A549 (cell line): ENCODE data around the gene HK1. TPM values are rescaled to one million over a fixed set of nuclear protein-coding genes. Genes with fewer than 3 reads are reported as not detected.
A peak's percentile ranks its signal among the peaks of the same experiment; 100 is the strongest.

Experiments used
- ATAC-seq, 2 experiments: fragments of 200-7000 bp in 1 of 2; fragments of >200 bp in 1 of 2; cut with Nextera tagmentation in 1 of 2; cut with Tn5 transposase in 1 of 2; 3 replicates each; pipeline versions ENCODE4 v1.8.0 to v1.9.1; 2018 to 2020; ENCODE audit warnings: mild to moderate bottlenecking in 1 of 2, moderate library complexity in 1 of 2
- CTCF ChIA-PET: fragments of 300-600 bp; sonication (Branson Sonifier 250); formaldehyde crosslinking; extraction: SDS; loops from one replicate; lab custom pipeline; 2021; ENCODE audit warnings: antibody characterized with exemption, inconsistent platforms; lab: Yijun Ruan, JAX
- POLR2A ChIA-PET: fragments of 350-600 bp; formaldehyde crosslinking; extraction: SDS; loops from one replicate; lab custom pipeline; 2021; ENCODE audit warnings: antibody characterized with exemption, inconsistent platforms; lab: Yijun Ruan, JAX
- DNase-seq, 2 experiments: peaks; one replicate each; pipeline versions ENCODE4 v3.0.0 to v3.0.0-alpha.2; 2011 to 2016; ENCODE audit warnings: low read depth in 1 of 2, low spot score in 1 of 2
- FAIRE-seq: peaks from 2 replicates; lab custom pipeline; 2011; peaks lifted over from hg19 to GRCh38; lab: Jason Lieb, UNC
- H3K27ac ChIP-seq, 2 experiments: fragments of >200 bp; sonication (Bioruptor Twin); formaldehyde crosslinking; 3 replicates each; pipeline ENCODE4 v1.5.1; 2016 to 2017
- H3K4me1 ChIP-seq: fragments of >200 bp; sonication (Bioruptor Twin); formaldehyde crosslinking; 3 replicates; pipeline ENCODE4 v1.6.1; 2016
- H3K4me2 ChIP-seq: fragments of >200 bp; sonication (Bioruptor Twin); formaldehyde crosslinking; 3 replicates; pipeline ENCODE4 v1.6.1; 2016
- H3K4me3 ChIP-seq: fragments of >200 bp; sonication (Bioruptor Twin); formaldehyde crosslinking; 3 replicates; pipeline ENCODE4 v1.5.1; 2016
- H3K9me3 ChIP-seq: fragments of >200 bp; sonication (Bioruptor Twin); formaldehyde crosslinking; 3 replicates; pipeline ENCODE4 v1.6.1; 2016
- BCL3 ChIP-seq: fragments of >200 bp; sonication (Bioruptor Twin); formaldehyde crosslinking; IDR thresholded peaks from 3 replicates; pipeline ENCODE4 v1.6.1; 2016
- EHMT2 ChIP-seq: fragments of 200-600 bp; sonication (generic); IDR thresholded peaks from 2 replicates; pipeline ENCODE4 v1.6.1; 2016; ENCODE audit warnings: antibody characterized with exemption, low read depth, mild to moderate bottlenecking, moderate library complexity
- ESRRA ChIP-seq: fragments of 150-350 bp; IDR thresholded peaks from 2 replicates; pipeline ENCODE4 v1.6.1; 2014; ENCODE audit warnings: mild to moderate bottlenecking, low read length, borderline replicate concordance
- GATA3 ChIP-seq: IDR thresholded peaks from 2 replicates; pipeline ENCODE4 v1.6.1; 2012; ENCODE audit warnings: borderline replicate concordance
- HOXB13 ChIP-seq: fragments of 250-450 bp; sonication (Bioruptor Pico); IDR thresholded peaks from 2 replicates; pipeline ENCODE4 v1.5.0; 2020; ENCODE audit warnings: low read depth, mild to moderate bottlenecking, moderate library complexity
- JUN ChIP-seq, 2 experiments: fragments of >200 bp; sonication (Bioruptor Twin); formaldehyde crosslinking; IDR thresholded peaks; 2 replicates in 1 of 2; 3 replicates in 1 of 2; pipeline ENCODE4 v1.6.1; 2016 to 2017
- MAX ChIP-seq: IDR thresholded peaks from 2 replicates; pipeline ENCODE4 v1.6.1; 2012
- RAD21 ChIP-seq, 2 experiments: fragments of >200 bp in 1 of 2; sonication (Bioruptor Twin) in 1 of 2; formaldehyde crosslinking in 1 of 2; IDR thresholded peaks in 1 of 2; conservative IDR thresholded peaks in 1 of 2; 2 replicates in 1 of 2; 3 replicates in 1 of 2; pipeline ENCODE4 v1.6.1; 2012 to 2018; ENCODE audit warnings: inconsistent platforms in 1 of 2
- REST ChIP-seq: fragments of 200-600 bp; sonication (generic); IDR thresholded peaks from 2 replicates; pipeline ENCODE4 v1.6.1; 2016; ENCODE audit warnings: antibody characterized with exemption, mild to moderate bottlenecking, moderate library complexity
- RNF2 ChIP-seq: fragments of 200-600 bp; sonication (generic); IDR thresholded peaks from 2 replicates; pipeline ENCODE4 v1.6.1; 2016; ENCODE audit warnings: low read depth, mild to moderate bottlenecking, antibody characterized with exemption, moderate library complexity, borderline replicate concordance
- USF2 ChIP-seq: fragments of 450-650 bp; IDR thresholded peaks from 2 replicates; pipeline ENCODE4 v1.6.1; 2014; ENCODE audit warnings: antibody characterized with exemption
- ZC3H11A ChIP-seq: fragments of 450-650 bp; IDR thresholded peaks from 2 replicates; pipeline ENCODE4 v1.6.1; 2014; ENCODE audit warnings: antibody characterized with exemption, mild to moderate bottlenecking
- WGBS: methylation state at CpG from one replicate; pipeline ENCODE4 v1.1.6; 2017; ENCODE audit errors: missing lambda C conversion rate; 5-methylcytosine and 5-hydroxymethylcytosine counted together
- polyA plus RNA-seq, 4 experiments: library from polyadenylated mRNA; depleted of rRNA in 3 of 4; stranded (reverse); fragments of >200 nt; fragmentation: RNase III in 1 of 4; extraction: RNeasy Plus Mini Kit Qiagen cat#74134 plus additional on column Dnase treatment in 1 of 4; gene quantifications; 2 replicates in 3 of 4; 3 replicates in 1 of 4; pipeline ENCODE4 v1.2.3, GENCODE V29; 2011 to 2017

The HK1 gene
- polyA plus RNA-seq, 2 of the 4 experiments (the other 2 are of a cell fraction): 17.3 to 58.9 TPM

DNA sequence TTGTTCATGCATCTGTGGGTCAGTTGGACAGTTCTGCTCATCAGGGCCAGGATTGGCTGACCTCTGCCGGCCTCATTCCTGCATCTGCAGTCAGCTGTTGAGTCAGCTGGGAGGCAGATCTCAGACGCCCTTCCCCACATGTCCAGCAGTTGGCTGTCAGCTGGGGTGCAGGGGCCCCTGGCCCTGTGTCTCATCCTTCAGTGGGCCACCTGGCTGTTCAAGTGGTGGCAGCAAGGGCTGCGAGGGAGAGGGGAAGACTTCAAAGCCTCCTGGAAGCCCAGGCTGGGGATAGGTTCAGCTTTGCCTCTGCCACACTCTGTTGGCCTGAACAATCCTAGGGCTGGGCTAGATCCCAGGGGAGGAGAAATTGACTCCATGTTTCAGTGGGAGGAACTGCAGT lies 105.3 kb downstream of the HK1 start (continued):
- TF ChIP-seq RAD21 (conservative IDR thresholded peaks at IDR 0.05 in 1 of 2, IDR thresholded peaks at IDR 0.05 in 1 of 2) (peak; percentile 40 to 41), ZC3H11A (no peak), REST (no peak), GATA3 (no peak), BCL3 (no peak), RNF2 (no peak)
- TF ChIP-seq, all 56 proteins: peak for 5

GRCh38 chr10:69384320-69384719 lies 106.0 kb downstream of the HK1 start:
- no peak for FAIRE-seq
- TF ChIP-seq REST (no peak), HOXB13 (CRISPR knock-in tag) (no peak), ESRRA (no peak), EHMT2 (no peak), MAX (no peak), GATA3 (no peak), USF2 (no peak), JUN (IDR thresholded peaks at IDR 0.05) (no peak)
- H3K9me3 ChIP-seq: no peaks in the 10 kb centered on the region
- H3K4me1 ChIP-seq: peaks cover 29% of the 10 kb centered on the region
- DNase-seq: no peak
- H3K4me3 ChIP-seq: no peak overlapping the region
- CTCF ChIA-PET: interaction anchor here (0.8 to 2.8 kb wide), 8 partner anchors 8 to 254 kb away, joined by 3 to 15 read pairs (median 10); no protein-coding TSS in a partner anchor
- ATAC-seq: no peak
- POLR2A ChIA-PET: no interaction called here
- no peak overlapping the region for H3K27ac ChIP-seq
- no peak overlapping the region for H3K4me2 ChIP-seq
- WGBS: 90% methylated on average over 10 of the region's 10 CpGs
